Transverse colon (tissue), 4 donors: ENCODE measurements around the gene CRABP1. TPM values are rescaled to one million over a fixed set of nuclear protein-coding genes. Genes with fewer than 3 reads are reported as not detected.

Experiments used
- DNase-seq: peaks from one replicate; pipeline ENCODE4 v3.0.0-alpha.2; 2019
- H3K27ac ChIP-seq, 4 donors: fragments of 200-600 bp; sonication (generic); 2 replicates each; pipeline ENCODE4 v1.5.1; 2016 to 2018; ENCODE audit warnings: inconsistent platforms in 4 of 4
- H3K27me3 ChIP-seq: fragments of 200-600 bp; sonication (generic); 2 replicates; pipeline ENCODE4 v1.5.1; 2017; ENCODE audit warnings: inconsistent platforms
- H3K36me3 ChIP-seq, 4 donors: fragments of 200-600 bp; sonication (generic); 2 replicates each; pipeline ENCODE4 v1.5.1; 2017 to 2019; ENCODE audit warnings: inconsistent platforms in 4 of 4
- H3K4me1 ChIP-seq, 4 donors: fragments of 200-600 bp; sonication (generic); 2 replicates each; pipeline ENCODE4 v1.5.1; 2017 to 2020; ENCODE audit warnings: inconsistent platforms in 4 of 4
- H3K4me3 ChIP-seq, 4 donors: fragments of 200-600 bp; sonication (generic); 1 replicate in 1 of 4; 2 replicates in 3 of 4; pipeline versions ENCODE4 v1.5.1 to v1.6.1; 2017 to 2019; ENCODE audit warnings: inconsistent platforms in 4 of 4
- H3K9me3 ChIP-seq, 2 donors: fragments of 200-600 bp; sonication (generic); 2 replicates each; pipeline ENCODE4 v1.5.1; 2017 to 2019; ENCODE audit warnings: inconsistent platforms in 2 of 2
- CTCF ChIP-seq, 5 experiments: fragments of 200-600 bp in 3 of 5; fragments of 450-650 bp in 2 of 5; sonication (generic) in 3 of 5; IDR thresholded peaks; 1 replicate in 2 of 5; 2 replicates in 3 of 5; pipeline ENCODE4 v1.5.1; 2016 to 2017; ENCODE audit warnings: antibody characterized with exemption in 5 of 5, inconsistent platforms in 3 of 5, mild to moderate bottlenecking in 2 of 5, moderate library complexity in 1 of 5
- EP300 ChIP-seq: sonication (generic); formaldehyde crosslinking; IDR thresholded peaks from one replicate; pipeline ENCODE4 v1.6.1; 2017; ENCODE audit warnings: antibody characterized with exemption, low read depth
- POLR2A ChIP-seq: fragments of 450-650 bp; IDR thresholded peaks from one replicate; pipeline ENCODE4 v1.6.1; 2016; ENCODE audit warnings: antibody characterized with exemption, mild to moderate bottlenecking, moderate library complexity
- POLR2AphosphoS5 ChIP-seq, 3 donors: sonication (generic); formaldehyde crosslinking; IDR thresholded peaks; one replicate each; pipeline ENCODE4 v1.6.1; 2016; ENCODE audit warnings: antibody characterized with exemption in 3 of 3
- WGBS, 2 donors: methylation state at CpG; one replicate each; pipeline ENCODE4 v1.1.5; 2018; ENCODE audit warnings: low coverage in 1 of 2; 5-methylcytosine and 5-hydroxymethylcytosine counted together
- in situ Hi-C, 4 donors: fragments of 200-750 bp; cut with MboI; loops; one replicate each; pipeline versions ENCODE4 v1.15.0 to v1.15.1; 2017; ENCODE audit warnings: low sequenced_read_pairs in 3 of 4, low pct_ligation_motif_present in 1 of 4, low pct_unique_long_range_greater_than_20kb in 1 of 4
- intact Hi-C: fragments of 100-400 bp; cut with DNase I; formaldehyde crosslinking; loops from one replicate; pipeline ENCODE4 v1.15.1; 2023; ENCODE audit warnings: low total_unique reads
- total RNA-seq, 4 donors: library from RNA; depleted of rRNA; stranded (reverse); fragments of >200 nt; gene quantifications; one replicate each; pipeline ENCODE4 v1.1.0, GENCODE V29; 2016

Gene CRABP1
- total RNA-seq, 4 donors from 2014 or later, result 1.9 to 2.7 TPM; not detected in 2

- TF ChIP-seq CTCF (IDR thresholded peaks at IDR 0.05) (no peak), POLR2AphosphoS5 (IDR thresholded peaks at IDR 0.05) (no peak), POLR2A (no peak), EP300 (no peak)
- H3K4me3 ChIP-seq, result no peak overlapping the region
- no peaks in the 10 kb centered on the region for H3K36me3 ChIP-seq
- H3K4me1 ChIP-seq, result peaks cover 3 to 19% (median 10%) of the 10 kb centered on the region in 4 donors
- 90% methylated on average over 5 of the region's 5 CpGs; no CpG with 5 or more reads in 1 of the 2 donors for WGBS, 2 donors
- no peak for DNase-seq
- H3K27me3 ChIP-seq, result no peaks in the 10 kb centered on the region
- H3K9me3 ChIP-seq, result no peaks in the 10 kb centered on the region
- intact Hi-C loops, result no loop called here
- no peak overlapping the region for H3K27ac ChIP-seq
- in situ Hi-C loops, result no loop called here
These were observed 20.0 kb upstream of the CRABP1 start for GRCh38 chr15:78320183-78320582.

DNA sequence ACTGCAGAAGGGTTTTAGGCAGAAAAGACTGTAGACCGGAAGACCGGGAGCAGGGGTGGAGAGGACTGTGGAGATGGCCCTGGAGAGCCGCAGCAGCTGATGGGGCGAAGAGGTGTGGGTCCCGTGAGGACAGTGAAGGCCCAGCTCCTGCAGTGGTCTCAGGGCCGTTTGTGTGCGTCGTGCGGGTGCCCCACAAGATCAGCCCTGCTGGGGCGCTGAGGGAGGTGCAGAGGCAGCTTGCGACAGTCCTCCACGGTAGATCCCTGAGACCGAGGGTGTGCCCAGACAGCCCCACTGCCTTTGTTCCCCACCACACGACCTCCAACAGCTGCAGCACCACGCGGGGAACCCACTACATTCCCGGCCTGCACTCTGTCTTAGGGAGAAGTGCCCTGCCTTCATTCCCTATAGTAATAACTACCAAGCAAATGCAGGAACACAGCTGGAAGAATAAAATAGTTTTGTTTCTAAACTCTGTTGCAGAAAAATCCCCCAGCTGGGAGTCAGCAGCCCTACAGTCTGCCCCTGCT, 19.0 kb upstream of the CRABP1 start:
- TF ChIP-seq POLR2A, result no peak
- TF ChIP-seq CTCF (IDR thresholded peaks at IDR 0.05), result no peak
- no peak for TF ChIP-seq EP300
- no peak for TF ChIP-seq POLR2AphosphoS5 (IDR thresholded peaks at IDR 0.05)
- intact Hi-C loops, result no loop called here
- Histone ChIP-seq H3K4me1 (peaks cover 0 to 12% (median 7%) of the 10 kb centered on the region in 4 donors), H3K36me3 (no peaks in the 10 kb centered on the region), H3K27ac (no peak overlapping the region), H3K27me3 (no peaks in the 10 kb centered on the region), H3K9me3 (no peaks in the 10 kb centered on the region), H3K4me3 (no peak overlapping the region)
- in situ Hi-C loops, result no loop called here
- WGBS, 2 donors, result 80% methylated on average over 17 of the region's 17 CpGs; no CpG with 5 or more reads in 1 of the 2 donors
- no peak for DNase-seq

DNA sequence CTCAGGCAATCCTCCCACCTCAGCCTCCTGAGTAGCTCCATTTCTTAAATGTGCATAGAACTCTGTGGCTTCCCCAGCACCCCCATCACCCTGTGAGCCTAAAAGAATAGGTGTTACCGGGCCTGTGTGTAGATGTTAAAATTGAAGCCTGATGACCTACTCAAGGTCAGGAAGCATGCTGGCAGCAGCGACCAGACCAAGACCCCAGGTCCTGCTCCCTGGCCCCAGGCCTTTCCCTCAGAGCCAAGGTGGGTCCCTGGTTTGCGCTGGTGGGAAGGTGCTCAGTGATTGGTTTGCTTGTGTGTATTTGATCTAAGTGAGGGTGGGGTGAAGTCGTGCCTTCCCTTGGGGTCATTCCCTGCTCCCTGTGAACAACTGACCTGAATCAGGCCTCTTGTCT, 18.4 kb upstream of the CRABP1 start:
- Histone ChIP-seq H3K36me3 (no peaks in the 10 kb centered on the region), H3K4me3 (no peak overlapping the region), H3K9me3 (no peaks in the 10 kb centered on the region), H3K4me1 (peaks cover 0 to 5% (median 2%) of the 10 kb centered on the region in 4 donors), H3K27me3 (no peaks in the 10 kb centered on the region), H3K27ac (no peak overlapping the region)
- intact Hi-C loops (no loop called here), in situ Hi-C loops (no loop called here)
- WGBS, 2 donors, result 81% methylated on average over 4 of the region's 4 CpGs; no CpG with 5 or more reads in 1 of the 2 donors
- TF ChIP-seq POLR2A (no peak), POLR2AphosphoS5 (IDR thresholded peaks at IDR 0.05) (no peak), EP300 (no peak), CTCF (IDR thresholded peaks at IDR 0.05) (no peak)
- no peak for DNase-seq

- intact Hi-C loops (no loop called here), in situ Hi-C loops (no loop called here)
- WGBS, 2 donors, result 30 to 82% methylated on average over 2 to 15 of the region's 15 CpGs
- H3K27me3 ChIP-seq, result no peaks in the 10 kb centered on the region
- H3K36me3 ChIP-seq, result no peaks in the 10 kb centered on the region
- no peaks in the 10 kb centered on the region for H3K9me3 ChIP-seq
- H3K4me3 ChIP-seq, result no peak overlapping the region
- TF ChIP-seq CTCF (IDR thresholded peaks at IDR 0.05), result no peak
- no peak for TF ChIP-seq EP300
- TF ChIP-seq POLR2A, result no peak
- no peak for TF ChIP-seq POLR2AphosphoS5 (IDR thresholded peaks at IDR 0.05)
- no peak overlapping the region for H3K27ac ChIP-seq
- DNase-seq, result no peak
- H3K4me1 ChIP-seq, result peaks cover 0 to 4% (median under 1%) of the 10 kb centered on the region in 4 donors
These were observed 17.9 kb upstream of the CRABP1 start for GRCh38 chr15:78322243-78322642.
